Endothelial cell of umbilical vein (primary cell): ENCODE results near the gene GON7. TPM values are rescaled to one million over a fixed set of nuclear protein-coding genes. Genes with fewer than 3 reads are reported as not detected.
"Not testable (repeated sequence)": the region's sequence is repeated elsewhere in the genome, so short reads cannot be mapped to it uniquely, and the experiment has no call there.

ENCODE experiments used
- BruUV-seq: library from RNA; stranded (reverse); fragments of 400-500 nt; replicated peaks from 2 replicates; lab custom pipeline; 2021; lab: Mats Ljungman, UMichigan
- CTCF ChIA-PET: fragments of 300-600, 350-600 bp; sonication (Branson Sonifier 250); formaldehyde crosslinking; loops from one replicate; lab custom pipeline; 2021; ENCODE audit warnings: antibody characterized with exemption, inconsistent platforms; lab: Charles Lee
- POLR2A ChIA-PET: fragments of 300-600, 350-600 bp; sonication (Branson Sonifier 250); formaldehyde crosslinking; loops from one replicate; lab custom pipeline; 2021; ENCODE audit warnings: antibody characterized with exemption, inconsistent platforms; lab: Charles Lee
- DNase-seq: peaks from one replicate; pipeline ENCODE4 v3.0.0-alpha.2; 2011; ENCODE audit warnings: low read depth, low spot score
- FAIRE-seq: peaks from 2 replicates; lab custom pipeline; 2011; peaks lifted over from hg19 to GRCh38; lab: Jason Lieb, UNC
- H2AFZ ChIP-seq: 2 replicates; pipeline ENCODE4 v1.6.0; 2012; ENCODE audit warnings: low read depth, low read length, control low read depth, inconsistent platforms
- H3K27ac ChIP-seq: 2 replicates; pipeline ENCODE4 v1.5.1; 2011; ENCODE audit warnings: low read depth, mild to moderate bottlenecking, control low read depth, low read length, moderate library complexity; ENCODE audit not compliant: insufficient read depth
- H3K27me3 ChIP-seq, 2 experiments: 2 replicates each; pipeline versions ENCODE4 v1.6.0 to v1.6.1; 2011; ENCODE audit warnings: low read length in 2 of 2, mixed read lengths in 1 of 2; ENCODE audit not compliant: control insufficient read depth in 2 of 2, insufficient read depth in 2 of 2
- H3K36me3 ChIP-seq, 2 experiments: 2 replicates in 1 of 2; 3 replicates in 1 of 2; pipeline ENCODE4 v1.5.1; 2011; ENCODE audit warnings: low read length in 2 of 2, mild to moderate bottlenecking in 1 of 2, moderate library complexity in 1 of 2; ENCODE audit not compliant: control insufficient read depth in 2 of 2, insufficient read depth in 2 of 2; ENCODE audit errors: extremely low read depth in 1 of 2
- H3K4me1 ChIP-seq: 3 replicates; pipeline ENCODE4 v1.5.1; 2011; ENCODE audit warnings: mild to moderate bottlenecking, low read length; ENCODE audit not compliant: control insufficient read depth, insufficient read depth; ENCODE audit errors: extremely low read depth
- H3K4me2 ChIP-seq: 2 replicates; pipeline ENCODE4 v1.6.1; 2011; ENCODE audit warnings: low read length, control low read depth, mixed read lengths; ENCODE audit not compliant: insufficient read depth
- H3K4me3 ChIP-seq, 3 experiments: fragments of 200-600 bp in 1 of 3; sonication (generic), shearing (Covaris generic) in 1 of 3; replicated peaks in 1 of 3; 2 replicates each; pipeline ENCODE4 v1.5.1; 2011 to 2016; ENCODE audit warnings: control low read depth in 3 of 3, low read length in 3 of 3, mild to moderate bottlenecking in 2 of 3, inconsistent platforms in 1 of 3, low read depth in 1 of 3, moderate library complexity in 1 of 3; ENCODE audit not compliant: insufficient read depth in 1 of 3
- H3K79me2 ChIP-seq: 2 replicates; pipeline ENCODE4 v1.6.0; 2012; ENCODE audit warnings: low read length, inconsistent platforms; ENCODE audit not compliant: control insufficient read depth, insufficient read depth
- H3K9ac ChIP-seq: replicated peaks from 2 replicates; pipeline ENCODE3; 2011; ENCODE audit warnings: low read length, control low read depth; ENCODE audit not compliant: insufficient read depth; ENCODE audit errors: extremely low read depth
- H3K9me1 ChIP-seq: replicated peaks from 3 replicates; pipeline ENCODE4 v1.6.0; 2011; ENCODE audit warnings: mild to moderate bottlenecking, low read length; ENCODE audit not compliant: control insufficient read depth, insufficient read depth; ENCODE audit errors: extremely low read depth
- H3K9me3 ChIP-seq: replicated peaks from 2 replicates; pipeline ENCODE4 v1.5.1; 2012; ENCODE audit warnings: low read length, inconsistent platforms; ENCODE audit not compliant: control insufficient read depth, insufficient read depth
- H4K20me1 ChIP-seq: replicated peaks from 2 replicates; pipeline ENCODE3; 2011; ENCODE audit warnings: mild to moderate bottlenecking, low read length; ENCODE audit not compliant: control insufficient read depth, insufficient read depth; ENCODE audit errors: extremely low read depth
- EZH2 ChIP-seq: IDR thresholded peaks from 2 replicates; pipeline ENCODE4 v1.6.1; 2012; ENCODE audit warnings: borderline replicate concordance, low read depth, mild to moderate bottlenecking, moderate library complexity, low read length, inconsistent platforms; ENCODE audit not compliant: severe bottlenecking
- GATA2 ChIP-seq: IDR thresholded peaks from 2 replicates; pipeline ENCODE4 v1.7.0; 2011; ENCODE audit warnings: low read depth, mild to moderate bottlenecking, moderate library complexity, mixed read lengths, low read length; ENCODE audit not compliant: insufficient read length, insufficient read depth
- JUN ChIP-seq: IDR thresholded peaks from 2 replicates; pipeline ENCODE4 v1.6.1; 2011; ENCODE audit warnings: borderline replicate concordance, low read depth; ENCODE audit not compliant: insufficient read length, insufficient read depth
- POLR2A ChIP-seq: IDR thresholded peaks from 2 replicates; pipeline ENCODE4 v1.6.1; 2012; ENCODE audit warnings: low read depth, mild to moderate bottlenecking, control low read depth, low read length
- dilution Hi-C: fragments of 300-500 bp; cut with MboI; formaldehyde crosslinking; loops from one replicate; pipeline ENCODE4 v1.15.0; 2019; ENCODE audit warnings: low sequenced_read_pairs; ENCODE audit not compliant: extremely low pct_ligation_motif_present
- intact Hi-C: fragments of 100-400 bp; cut with micrococcal nuclease; formaldehyde crosslinking; loops from one replicate; pipeline ENCODE4 v1.10.0; 2022
- polyA plus RNA-seq, 4 experiments: library from polyadenylated mRNA; depleted of rRNA in 3 of 4; stranded (reverse) in 3 of 4; unstranded in 1 of 4; fragments of >200 nt; gene quantifications; 2 replicates each; pipeline versions ENCODE4 v1.2.1 to v1.2.3, GENCODE V29; 2011 to 2012; ENCODE audit warnings: missing spikeins in 1 of 4
- total RNA-seq: library from RNA; stranded (reverse); gene quantifications from 2 replicates; pipeline ENCODE4 v1.2.3, GENCODE V29; 2021
- TF ChIP-seq, protein P1 (sequence below): IDR thresholded peaks from 2 replicates; pipeline ENCODE4 v1.6.1; 2011; ENCODE audit not compliant: insufficient read depth, insufficient read length

Gene GON7
- total and polyA plus RNA-seq, 2 donors (not counting 3 experiments of a cell fraction or from before 2014, with no cell fraction given), result 5.5 to 11.5 TPM

DNA sequence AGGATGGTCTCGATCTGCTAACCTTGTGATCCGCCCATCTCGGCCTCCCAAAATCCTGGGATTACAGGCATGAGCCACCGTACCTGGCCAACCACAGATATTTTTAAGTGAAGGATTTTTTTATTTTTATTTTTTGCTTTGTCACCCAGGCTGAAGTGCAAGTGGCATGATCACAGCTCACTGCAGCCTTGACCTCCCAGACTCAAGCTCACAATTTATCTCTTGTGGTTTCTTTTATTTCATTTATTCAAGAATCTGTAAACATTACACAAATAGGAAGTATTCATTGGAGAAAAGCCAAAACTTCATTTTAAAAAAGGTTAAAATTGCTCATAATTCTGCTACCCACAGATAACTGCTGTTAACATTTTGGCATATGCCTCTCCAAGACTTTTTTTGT is 35.5 kb downstream of the GON7 start:
- POLR2A ChIA-PET, result no interaction called here
- CTCF ChIA-PET, result no interaction called here
- intact Hi-C loops, result no loop called here

GRCh38 chr14:93170141-93170540 is 36.7 kb downstream of the GON7 start:
- intact Hi-C loops, BruUV-seq: not testable (repeated sequence)

More for the DNA sequence above, 35.5 kb downstream of the GON7 start:
- no peaks in the 10 kb centered on the region for H3K79me2 ChIP-seq
- DNase-seq (no peak), FAIRE-seq (peak; percentile 59)
- H3K9me1 ChIP-seq, result no peaks in the 10 kb centered on the region
- dilution Hi-C loops, result no loop called here
- no peaks in the 10 kb centered on the region for H3K36me3 ChIP-seq
- no peak overlapping the region for H3K4me3 ChIP-seq
- no peaks in the 10 kb centered on the region for H3K4me1 ChIP-seq
- H3K9ac ChIP-seq, result no peak overlapping the region
- H4K20me1 ChIP-seq, result no peaks in the 10 kb centered on the region
- no peaks in the 10 kb centered on the region for H3K27me3 ChIP-seq
- H2AFZ ChIP-seq, result no peak overlapping the region
- H3K27ac ChIP-seq, result no peak overlapping the region
- TF ChIP-seq POLR2A (no peak), JUN (no peak), EZH2 (no peak), GATA2 (no peak)
- TF ChIP-seq, protein P1, sequence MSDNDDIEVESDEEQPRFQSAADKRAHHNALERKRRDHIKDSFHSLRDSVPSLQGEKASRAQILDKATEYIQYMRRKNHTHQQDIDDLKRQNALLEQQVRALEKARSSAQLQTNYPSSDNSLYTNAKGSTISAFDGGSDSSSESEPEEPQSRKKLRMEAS, result no peak
- H3K9me3 ChIP-seq, result no peaks in the 10 kb centered on the region
- no peak overlapping the region for H3K4me2 ChIP-seq
- BruUV-seq, result no TSS peak

GRCh38 chr14:93169619-93170018 is 37.2 kb downstream of the GON7 start:
- BruUV-seq, result not testable (repeated sequence)

More at GRCh38 chr14:93170141-93170540, 36.7 kb downstream of the GON7 start:
- H3K9me3 ChIP-seq, H2AFZ ChIP-seq, H3K4me1 ChIP-seq, H3K9ac ChIP-seq, POLR2A ChIA-PET, H3K27me3 ChIP-seq, H3K4me3 ChIP-seq, H3K9me1 ChIP-seq, dilution Hi-C loops, H3K27ac ChIP-seq, H3K36me3 ChIP-seq, H3K79me2 ChIP-seq, H3K4me2 ChIP-seq, H4K20me1 ChIP-seq, DNase-seq, FAIRE-seq: not testable (repeated sequence)
- CTCF ChIA-PET, result interaction anchor here (1.1 to 1.9 kb wide), 3 partner anchors 9 to 15 kb away, joined by 5 to 7 read pairs (median 5); partner anchors contain the start of genes LYSET and MOAP1

More at GRCh38 chr14:93169619-93170018, 37.2 kb downstream of the GON7 start:
- H2AFZ ChIP-seq, H3K36me3 ChIP-seq, FAIRE-seq, H4K20me1 ChIP-seq, intact Hi-C loops, H3K4me3 ChIP-seq, H3K9ac ChIP-seq, H3K27me3 ChIP-seq, dilution Hi-C loops, H3K9me1 ChIP-seq, H3K4me1 ChIP-seq, DNase-seq, POLR2A ChIA-PET, H3K79me2 ChIP-seq, H3K27ac ChIP-seq, H3K9me3 ChIP-seq, H3K4me2 ChIP-seq: not testable (repeated sequence)
- CTCF ChIA-PET, result interaction anchor here (1.1 to 1.9 kb wide), 4 partner anchors 9 to 56 kb away, joined by 5 to 7 read pairs (median 6); partner anchors contain the start of genes LYSET and MOAP1
